ENCODE results near the gene TLE2.

Gene TLE2

DNA sequence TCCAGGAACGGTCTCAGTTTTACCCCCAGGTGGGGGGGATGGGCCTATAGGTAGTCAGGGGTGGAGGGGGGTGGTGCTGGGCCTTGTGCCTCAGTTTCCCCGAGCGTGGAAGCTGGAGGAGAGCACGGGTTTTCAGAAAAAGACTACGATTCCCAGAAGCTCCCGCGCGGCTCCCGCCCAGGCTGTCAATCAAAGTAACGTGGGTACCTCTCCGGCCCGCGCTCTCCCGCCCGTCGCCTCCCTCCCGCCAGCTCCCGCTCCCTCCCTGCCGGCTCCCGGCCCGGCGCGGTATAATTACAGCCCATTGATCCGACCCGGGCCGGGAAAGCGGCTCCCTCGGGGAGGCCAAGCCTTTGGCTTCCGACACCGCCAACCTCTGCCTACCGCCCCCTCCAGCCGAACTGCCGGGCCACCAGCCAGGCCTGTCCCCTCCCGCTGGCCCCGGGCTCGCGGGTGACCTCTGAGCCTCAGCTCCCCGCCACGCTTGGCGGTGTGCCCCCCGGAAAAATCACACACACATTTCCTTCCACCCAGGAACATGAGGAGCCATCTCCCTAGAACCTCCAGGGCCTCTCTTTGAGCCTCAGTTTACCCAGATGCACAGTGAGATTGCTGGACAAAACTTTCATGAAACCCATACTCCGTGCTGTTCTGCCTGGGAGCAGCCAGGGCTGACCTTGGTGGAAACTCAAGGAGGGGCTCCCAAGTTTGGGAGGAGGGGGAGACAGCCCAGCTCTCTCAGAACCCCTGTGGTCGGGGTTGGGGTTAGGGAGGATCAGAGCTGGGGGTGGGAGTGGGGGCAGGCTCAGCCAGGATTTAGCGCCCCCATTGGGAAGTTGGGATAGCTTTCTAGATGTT is 7.3 kb upstream of the TLE2 start:
- DNase-seq, result peak; percentile 91

DNA sequence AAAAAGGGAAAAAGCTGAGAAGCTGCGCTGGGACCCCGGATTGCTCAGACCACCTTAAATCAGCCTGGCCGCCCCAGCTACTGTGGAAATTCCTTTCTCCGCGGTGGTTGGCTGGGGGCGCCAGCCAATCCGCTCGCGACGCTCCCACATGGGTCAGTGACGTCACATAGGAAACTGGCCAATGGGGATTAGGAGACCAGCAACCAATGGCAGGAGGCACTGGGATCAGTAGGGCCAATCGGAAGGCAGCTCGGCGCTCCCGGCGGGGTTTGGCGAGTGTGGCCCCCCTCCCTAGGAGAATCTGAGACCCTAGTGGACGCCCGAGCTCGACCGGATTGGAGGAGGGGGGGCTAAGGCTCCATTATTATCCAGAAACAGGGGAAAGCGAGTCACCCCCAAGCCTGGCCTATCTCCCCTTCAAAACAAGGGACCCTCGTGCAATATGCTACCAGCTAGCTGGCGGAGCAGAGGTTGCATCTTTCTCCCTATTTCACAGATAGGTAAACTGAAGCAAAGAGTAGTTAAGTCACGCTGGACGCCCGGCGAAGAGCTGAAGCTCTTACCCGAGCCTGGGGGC is 6.5 kb upstream of the TLE2 start:
- peak; percentile 99 for DNase-seq

DNA sequence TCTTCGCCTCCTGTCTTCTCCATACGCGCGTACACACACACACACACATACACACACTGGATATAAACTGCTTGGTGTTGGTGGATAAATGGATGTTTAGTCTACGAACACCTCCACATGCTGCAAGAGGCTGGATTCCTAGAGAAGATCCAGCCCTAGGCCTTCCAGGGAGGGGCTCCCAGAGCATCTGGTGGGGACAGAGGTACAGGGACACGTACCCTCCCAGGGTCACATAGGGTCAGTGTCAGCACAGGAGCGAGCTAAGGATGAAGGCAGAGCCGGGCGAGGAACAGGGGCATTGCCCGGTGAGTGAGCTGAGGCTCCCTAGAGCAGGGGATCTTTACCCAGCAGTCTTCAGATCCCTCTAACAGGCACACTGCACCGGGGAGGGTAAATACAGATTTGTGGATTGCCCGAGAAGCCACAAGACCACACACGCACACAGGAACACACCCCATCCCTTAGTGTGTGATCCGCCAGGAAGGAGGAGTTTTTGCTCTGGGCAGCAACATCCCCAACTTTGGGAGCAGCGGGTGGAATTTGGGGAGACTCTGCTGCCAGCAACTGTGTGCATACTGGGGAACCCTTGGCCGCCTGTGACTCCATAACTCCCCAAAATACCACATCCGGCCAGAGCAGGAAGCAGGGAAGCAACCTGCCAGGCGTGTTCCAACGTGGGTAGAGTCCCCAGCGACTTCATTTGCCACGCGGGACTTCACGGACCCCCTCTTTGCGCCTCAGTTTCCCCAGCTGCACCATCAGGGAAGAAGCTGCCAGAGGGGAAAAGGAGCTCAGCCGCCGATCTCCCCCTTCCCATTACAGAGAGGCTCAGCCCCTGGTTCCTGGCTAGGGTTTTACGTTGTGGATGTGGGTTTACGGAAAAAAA is 5.8 kb upstream of the TLE2 start:
- peak; percentile 55 for DNase-seq

DNA sequence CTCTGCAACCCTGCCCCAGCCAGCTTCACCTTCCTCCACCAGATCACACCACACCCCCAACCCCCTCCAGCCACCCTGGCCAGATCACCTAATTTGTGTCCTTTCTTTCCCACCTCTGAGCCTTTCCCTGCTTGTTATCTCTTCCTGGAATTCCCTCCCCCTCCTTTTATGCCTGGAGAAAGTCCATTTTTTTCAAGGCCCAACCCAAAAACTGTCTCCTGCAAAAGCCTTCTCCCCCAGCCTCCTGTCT is 5.3 kb upstream of the TLE2 start:
- DNase-seq, result no peak

DNA sequence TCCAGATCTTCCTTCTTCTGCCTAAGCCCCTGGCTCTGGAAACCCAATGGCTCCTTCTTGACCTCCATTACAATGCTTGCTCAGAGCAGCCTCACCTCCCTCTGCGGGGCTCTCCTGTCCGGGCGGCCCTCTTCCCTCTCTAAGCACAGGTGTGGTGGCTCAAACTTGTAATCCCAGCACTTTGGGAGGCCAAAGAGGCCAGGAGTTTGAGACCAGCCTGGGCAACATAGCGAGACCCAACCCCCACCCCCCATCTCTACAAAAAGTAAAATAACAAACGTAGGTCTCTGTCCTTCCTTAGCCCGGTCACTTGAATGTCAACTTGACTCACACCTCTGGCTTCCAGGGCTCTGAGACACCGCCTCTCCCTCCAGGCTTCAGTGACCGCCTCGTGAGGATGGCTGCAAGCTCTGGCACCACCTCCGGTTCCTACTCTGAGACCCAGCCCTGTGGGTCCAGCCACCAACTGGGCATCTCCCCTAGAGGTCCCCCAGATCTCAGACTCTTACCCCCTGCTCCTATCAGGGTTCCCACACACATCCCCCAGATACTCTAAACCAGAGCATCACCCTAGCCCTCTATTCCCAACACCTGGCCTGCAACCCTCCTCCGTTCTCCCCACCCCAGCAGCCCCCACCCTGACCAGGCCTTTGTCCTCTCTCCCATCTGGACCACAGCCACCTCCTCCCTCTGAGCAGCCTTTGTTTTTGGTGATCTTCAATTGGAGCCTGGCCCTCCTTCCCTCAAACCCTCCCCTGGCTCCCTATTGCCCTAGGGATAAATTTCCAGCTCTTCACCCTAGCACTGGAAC is 4.7 kb upstream of the TLE2 start:
- DNase-seq, result no peak

DNA sequence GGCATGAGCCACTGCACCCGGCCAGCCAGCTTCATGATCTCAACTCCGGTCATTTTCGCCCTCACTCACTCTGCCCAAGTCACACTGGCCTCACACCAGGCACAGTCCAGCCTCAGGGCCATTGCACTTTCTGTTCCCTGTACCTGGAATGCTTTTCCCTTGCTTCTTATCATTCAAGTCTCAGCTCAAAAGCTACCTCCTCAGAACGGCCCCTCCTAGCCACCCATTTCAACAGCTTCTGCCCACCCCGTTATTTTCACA is 2.5 kb upstream of the TLE2 start:
- no peak for DNase-seq

DNA sequence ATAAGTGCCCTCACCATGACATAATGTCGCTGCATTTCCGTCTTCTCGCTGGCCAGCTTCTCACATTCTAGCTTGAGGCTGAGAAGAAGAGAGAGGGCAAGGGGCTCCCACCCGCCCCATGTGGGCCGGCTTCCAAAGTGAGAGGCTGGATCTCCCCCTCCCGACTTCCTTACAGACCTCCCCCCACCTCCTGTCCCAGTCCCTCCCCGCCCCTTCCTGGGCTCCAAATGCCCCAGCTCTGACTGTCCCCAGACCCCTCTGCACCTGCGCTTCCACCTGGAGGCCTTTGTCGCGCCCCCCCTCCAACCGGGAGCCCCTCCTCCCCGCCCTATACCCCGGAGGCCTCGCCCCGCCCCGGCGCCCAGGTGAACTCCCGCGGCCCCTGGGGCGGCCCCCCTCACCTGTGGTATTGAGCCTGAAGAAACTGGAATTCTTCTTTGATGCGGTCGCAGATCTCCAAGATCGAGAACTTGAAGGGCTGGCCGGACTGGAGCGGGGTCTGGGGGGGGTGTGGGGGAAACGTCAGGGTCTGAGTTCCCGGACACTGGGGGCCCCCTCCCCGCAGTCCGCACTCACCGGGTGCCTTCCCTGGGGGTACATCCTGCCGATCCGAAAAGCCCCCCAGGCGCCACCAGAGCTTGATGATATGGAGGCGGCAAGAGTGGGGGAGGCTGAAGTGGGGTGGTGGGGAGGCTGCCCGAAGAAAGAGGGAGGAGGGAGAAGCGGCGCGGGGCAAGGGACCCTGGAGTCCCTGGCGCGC is 595 bp downstream of the TLE2 start:
- DNase-seq, result no peak

DNA sequence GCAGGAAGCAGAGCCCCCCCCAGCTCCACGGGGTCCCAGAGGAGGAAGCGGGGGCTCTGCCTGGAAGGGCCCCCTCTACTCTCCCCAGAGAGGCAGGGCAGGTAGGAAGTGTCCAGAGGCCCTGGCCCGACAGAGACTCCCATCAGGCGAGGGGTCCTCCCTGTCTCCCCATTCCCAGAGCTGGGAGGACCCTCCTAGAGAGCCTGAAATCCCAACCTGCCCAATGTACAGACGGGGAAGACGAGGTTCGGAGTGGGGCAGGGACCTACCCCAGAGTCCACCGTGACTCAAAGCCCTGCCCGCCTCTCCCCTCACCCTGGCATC is 1.1 kb downstream of the TLE2 start:
- no peak for DNase-seq

DNA sequence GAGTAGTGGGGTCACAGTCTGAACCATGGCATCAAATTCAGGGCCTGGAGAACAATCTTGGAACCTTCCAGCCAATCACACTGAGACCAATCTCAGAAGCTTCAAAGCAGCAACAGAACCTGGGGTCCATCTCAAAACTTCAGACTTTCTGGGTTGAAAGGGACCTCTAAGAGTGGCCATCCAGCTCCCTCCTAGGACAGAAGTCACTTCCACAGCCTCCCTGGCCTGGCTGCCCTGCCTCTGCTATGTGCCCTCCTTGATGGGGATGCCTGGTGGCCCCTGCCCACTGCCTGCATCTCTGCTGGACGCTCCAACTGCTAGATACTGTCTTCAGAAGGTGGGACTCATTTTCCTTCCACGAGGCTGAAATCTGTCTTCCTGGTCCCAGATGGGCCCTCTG is 1.8 kb downstream of the TLE2 start:
- no peak for DNase-seq

DNA sequence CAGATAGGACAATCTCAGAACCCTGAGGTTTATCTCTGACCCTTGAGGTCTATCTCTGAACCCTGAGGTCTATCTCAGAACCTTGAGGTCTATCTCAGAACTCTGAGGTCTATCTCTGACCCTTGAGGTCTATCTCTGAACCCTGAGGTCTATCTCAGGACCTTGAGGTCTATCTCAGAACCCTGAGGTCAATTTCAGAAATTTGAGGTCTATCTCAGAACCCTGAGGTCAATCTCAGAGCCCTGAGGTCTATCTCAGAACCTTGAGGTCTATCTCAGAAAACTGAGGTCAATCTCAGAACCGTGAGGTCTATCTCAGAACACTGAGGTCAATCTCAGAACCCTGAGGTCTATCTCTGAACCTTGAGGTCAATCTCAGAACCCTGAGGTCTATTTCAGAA is 2.3 kb downstream of the TLE2 start:
- no peak for DNase-seq

DNA sequence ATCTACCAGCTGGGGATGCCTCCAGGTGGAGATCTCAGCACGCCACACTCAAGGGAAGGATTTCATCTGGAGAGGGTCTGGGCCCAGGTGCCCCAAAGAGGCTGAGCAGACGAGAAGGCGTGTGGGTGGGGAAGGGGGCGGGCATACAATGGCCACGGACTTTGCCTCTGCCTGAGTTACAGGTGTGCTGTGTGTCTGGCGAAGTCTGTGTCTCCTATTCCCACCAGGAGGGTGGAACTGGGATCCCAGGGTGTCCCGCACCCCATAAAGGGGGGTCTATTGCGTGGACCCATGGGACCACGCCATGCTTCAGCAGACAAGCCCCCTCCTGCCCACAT is 3.6 kb downstream of the TLE2 start:
- no peak for DNase-seq

DNA sequence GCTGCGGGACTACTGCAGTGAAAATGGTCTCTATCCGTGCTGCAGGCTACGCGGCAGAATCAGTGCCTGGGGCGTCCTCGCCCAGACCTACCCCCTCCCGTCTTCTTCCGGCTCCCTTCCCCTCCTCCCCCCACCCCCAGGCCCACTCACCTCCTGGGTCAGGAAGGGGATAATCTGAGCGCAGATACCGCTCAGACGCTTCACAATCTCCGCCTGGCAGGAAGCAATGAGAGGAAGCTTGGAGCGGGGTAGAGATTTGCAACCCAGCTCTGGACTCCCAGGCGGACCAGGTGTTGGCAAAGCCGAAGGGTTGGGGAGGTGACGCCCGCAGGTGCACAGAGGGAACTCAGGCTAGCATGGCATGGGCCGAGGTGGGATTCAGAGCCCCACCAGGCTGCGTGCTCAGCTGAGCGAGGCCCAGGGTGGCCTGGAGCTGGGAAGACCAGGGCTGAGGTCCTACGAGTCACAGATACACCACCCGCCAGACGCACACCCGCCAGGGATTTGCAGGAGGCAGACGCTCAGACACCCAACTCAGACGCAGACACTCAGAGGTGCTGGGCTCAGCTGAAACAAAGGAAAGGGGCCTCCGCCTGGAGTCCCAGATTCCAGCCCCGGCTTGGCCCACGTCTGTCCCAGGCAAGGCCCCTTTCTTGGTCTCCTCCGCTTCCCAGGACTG is 4.1 kb downstream of the TLE2 start:
- DNase-seq, result no peak

DNA sequence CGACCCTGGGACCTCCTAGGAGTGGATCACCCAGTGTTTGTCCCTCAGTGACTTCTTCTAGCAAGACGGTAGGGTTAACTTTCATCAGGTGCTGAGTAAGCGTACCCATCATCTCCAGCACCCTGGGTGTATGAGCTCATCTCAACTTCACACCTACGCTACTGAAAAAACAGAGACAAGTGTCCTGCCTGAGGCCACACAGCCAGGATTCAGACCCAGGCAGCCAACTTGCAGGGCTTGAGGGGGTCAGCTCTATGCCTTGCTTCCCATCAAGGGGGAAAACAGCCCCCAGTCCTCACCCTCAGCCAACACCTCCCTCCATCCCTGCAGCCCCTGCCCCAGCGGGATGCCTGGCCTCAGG is 4.6 kb downstream of the TLE2 start:
- no peak for DNase-seq

DNA sequence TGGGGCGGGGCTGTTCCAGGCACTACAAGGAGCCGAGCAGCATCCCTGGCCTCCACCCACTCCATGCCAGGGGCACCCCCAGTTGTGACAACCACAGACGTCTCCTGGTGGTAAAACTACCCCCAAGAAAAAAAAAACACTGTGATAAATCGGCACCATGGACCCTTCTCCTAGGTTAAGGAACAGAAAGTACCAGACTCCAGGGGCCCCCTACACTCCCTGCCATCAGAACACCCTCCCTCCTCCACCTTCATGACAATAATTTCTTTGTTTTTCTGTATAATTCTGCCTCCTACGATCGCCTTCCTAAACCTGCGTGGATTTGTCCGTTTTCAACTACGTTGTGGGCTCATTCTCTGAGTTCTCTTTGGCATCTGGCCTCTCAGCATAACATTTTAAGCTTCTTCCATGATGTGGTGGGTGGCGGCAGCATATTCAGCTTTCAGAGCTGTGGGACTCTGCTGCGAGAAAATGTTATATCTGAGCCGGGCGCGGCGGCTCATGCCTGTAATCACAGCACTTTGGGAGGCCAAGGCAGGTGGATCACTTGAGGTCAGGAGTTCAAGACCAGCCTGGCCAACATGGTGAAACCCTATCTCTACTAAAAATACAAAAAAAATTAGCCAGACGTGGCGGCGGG is 8.6 kb downstream of the TLE2 start:
- no peak for DNase-seq

DNA sequence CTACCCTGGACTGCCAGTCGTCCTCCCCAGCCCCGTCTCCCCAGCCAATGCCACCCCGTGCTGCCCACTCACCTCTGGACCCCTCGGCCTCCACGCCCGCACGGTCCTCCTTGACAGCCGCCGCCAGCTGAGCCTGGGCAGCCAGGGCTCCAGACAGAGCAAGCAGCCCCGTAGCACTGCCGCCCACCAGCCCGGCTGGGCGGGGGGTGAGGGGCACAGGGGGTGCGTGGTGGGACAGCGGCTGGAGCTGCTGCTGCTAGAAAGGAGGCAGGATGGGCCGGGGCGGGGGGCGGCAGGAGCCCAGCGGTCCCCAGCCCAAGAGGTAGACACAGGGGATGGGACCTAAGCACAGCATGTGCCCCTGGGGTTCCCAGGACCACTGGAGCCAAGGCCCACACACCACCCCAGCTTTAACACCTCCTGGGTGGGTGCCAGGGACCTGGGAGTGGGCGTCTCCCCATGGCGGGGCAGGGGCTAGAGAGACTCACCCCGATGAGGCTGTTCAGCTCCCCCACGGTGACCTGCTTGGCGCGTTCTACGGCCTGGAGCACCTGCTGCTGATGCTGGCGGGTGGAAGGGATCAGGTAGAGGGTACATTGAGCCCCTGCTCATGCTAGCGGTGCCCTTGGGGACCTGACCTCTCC is 9.7 kb downstream of the TLE2 start:
- no peak for DNase-seq

DNA sequence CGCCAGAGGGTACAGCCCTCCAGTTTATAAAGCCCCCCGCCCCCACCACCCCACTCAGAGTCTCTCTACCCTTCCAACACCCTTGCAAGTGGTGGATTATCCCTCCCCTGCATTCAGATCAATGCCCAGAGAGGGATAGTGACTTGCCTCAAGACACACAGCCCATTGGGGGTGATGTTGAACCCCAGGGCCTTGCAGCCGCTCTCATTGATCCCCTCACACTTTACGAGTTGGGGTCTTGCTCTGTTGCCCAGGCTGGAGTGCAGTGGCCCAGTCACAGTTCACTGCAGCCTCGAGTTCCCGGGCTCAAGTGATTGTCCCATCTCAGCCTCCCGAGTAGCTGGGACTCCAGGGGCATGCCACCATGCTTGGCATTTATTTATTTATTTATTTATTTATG is 11.2 kb downstream of the TLE2 start:
- no peak for DNase-seq

DNA sequence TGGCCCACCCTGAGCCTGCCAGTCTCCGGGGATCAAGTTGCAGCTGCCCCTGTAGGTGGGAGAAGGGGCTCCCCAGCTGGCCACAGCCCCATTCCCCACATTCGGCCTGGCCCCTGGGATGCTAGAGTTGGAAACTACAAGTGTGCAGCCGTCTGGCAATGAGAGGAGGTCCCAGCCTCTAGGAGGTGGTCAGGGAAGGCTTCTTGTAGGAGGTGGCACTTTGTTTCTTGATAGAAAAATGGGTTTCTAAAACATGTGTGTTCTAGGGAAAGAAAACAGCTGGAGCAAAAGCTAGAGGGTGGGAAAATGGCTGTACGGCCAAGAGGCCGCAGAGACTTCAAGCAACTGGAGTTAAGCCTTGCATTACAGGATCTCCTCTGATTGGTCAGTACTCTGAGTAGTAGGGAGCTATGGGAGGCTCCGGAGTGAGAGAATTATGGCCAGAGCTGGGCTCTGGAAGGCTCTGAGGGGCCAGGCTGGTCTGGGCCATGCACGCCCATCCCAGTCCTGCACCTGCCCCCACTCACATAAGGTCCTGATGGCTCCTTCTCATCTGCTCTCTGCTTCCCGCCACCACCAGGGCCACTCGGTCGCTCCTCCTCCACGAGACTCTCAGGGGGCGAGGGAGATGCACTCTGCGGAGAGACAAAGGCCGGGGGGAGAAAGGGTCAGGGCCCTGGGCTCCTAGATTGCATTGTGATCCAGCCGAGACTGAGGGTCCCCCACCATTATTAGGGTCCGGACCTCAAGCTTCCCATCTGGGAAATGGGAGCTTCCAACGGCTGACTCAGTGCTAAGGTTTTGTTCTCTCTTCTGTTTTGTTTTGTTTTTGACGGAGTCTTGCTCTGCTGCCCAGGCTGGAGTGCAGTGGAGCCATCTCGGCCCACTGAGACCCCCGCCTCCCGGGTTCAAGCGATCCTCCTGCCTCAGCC is 13.7 kb downstream of the TLE2 start:
- DNase-seq, result no peak

DNA sequence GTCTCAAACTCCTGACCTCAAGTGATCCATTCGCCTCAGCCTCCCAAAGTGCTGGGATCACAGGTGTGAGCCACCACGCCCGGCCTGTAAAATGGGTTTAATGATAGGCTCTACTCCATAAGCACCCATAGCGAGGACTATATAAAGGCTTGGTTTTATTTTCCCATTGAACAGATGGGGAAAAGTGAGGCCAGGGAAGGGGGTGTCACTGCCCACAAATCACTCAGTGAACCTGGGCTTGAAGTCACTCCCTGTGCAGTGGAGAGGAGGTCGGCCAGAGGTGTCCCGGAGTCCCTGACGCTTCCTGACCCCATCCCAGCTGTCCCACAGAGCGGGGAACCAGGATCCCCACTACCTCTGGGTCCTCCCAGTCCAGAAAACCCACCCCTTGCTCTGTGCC is 14.9 kb downstream of the TLE2 start:
- no peak for DNase-seq

DNA sequence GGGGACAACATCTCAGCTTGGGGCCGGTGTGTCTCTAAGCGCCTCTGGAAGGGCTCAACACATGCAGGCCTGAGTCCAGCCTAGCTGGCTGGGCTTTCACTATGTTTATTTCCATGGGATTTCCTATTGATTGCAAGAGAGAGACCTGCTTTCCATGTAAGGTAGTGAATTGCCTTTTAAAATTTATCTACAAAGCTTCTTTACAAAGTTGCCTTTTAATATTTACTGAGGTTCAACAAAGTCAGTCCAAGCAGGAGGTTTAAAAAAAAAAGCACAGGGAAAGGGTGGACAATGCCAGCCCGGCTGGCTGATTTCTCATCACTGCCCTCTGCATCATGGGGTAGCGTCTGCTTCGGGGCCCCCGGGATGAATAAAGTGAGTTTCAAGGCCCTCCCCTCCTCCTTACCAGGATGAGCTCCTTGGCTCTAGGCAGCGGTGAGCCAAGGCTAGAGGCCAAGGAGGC is 15.8 kb downstream of the TLE2 start:
- no peak for DNase-seq

DNA sequence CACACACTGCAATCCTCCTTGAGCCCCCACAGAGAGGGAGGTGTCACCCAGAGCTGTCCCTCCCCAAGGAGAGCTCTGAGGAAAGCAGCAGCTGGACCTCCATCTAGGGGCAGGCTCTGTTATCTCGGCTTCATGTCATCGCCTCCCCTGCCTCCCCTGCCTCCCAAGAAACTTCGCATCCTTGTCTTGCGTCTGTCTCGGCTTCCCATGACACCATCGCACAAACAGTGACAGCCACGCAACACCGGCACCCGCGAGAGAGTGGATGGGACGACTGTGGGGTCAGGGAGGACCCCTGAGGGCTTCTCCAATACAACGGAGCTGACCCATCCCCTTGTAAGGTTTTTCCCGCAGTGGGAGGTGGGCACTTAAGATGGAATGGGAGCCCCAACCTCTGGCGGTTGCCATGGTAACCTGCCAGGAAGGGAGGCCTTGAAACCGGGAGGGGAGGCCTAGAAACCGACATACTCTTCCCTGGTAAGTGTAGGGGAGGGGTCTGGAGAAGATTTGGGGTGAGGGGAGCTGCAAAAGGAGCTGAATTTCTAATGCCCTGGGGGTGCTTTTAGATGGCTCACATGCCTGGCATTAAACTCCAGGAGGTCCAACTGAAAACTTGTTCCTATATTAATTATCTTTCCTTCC is 16.3 kb downstream of the TLE2 start:
- no peak for DNase-seq
